GM23338 (cell line): ENCODE results near the gene CD69. TPM values are rescaled to one million over a fixed set of nuclear protein-coding genes. Genes with fewer than 3 reads are reported as not detected.

Experiments used
- ATAC-seq: fragments of 200-7000 bp; cut with Tn5 transposase; 3 replicates; pipeline ENCODE4 v1.9.1; 2020
- DNase-seq: peaks from one replicate; pipeline ENCODE4 v3.0.0-alpha.2; 2015; ENCODE audit warnings: low spot score
- H2AFZ ChIP-seq: fragments of 200-600 bp; sonication (generic); 2 replicates; pipeline ENCODE4 v1.8.0; 2016; ENCODE audit warnings: antibody characterized with exemption, mild to moderate bottlenecking, moderate library complexity
- H3F3A ChIP-seq: fragments of 200-600 bp; sonication (generic); replicated peaks from 2 replicates; pipeline ENCODE4 v1.8.0; 2017; ENCODE audit warnings: antibody characterized with exemption, mixed run types, low read depth
- H3K27ac ChIP-seq: fragments of 200-600 bp; sonication (generic); 2 replicates; pipeline ENCODE4 v1.6.1; 2016; ENCODE audit warnings: low read depth
- H3K27me3 ChIP-seq: fragments of 200-600 bp; sonication (generic); 2 replicates; pipeline ENCODE4 v1.8.0; 2016; ENCODE audit warnings: mild to moderate bottlenecking, mixed run types, moderate library complexity; ENCODE audit not compliant: insufficient read depth
- H3K36me3 ChIP-seq: fragments of 200-600 bp; sonication (generic); 2 replicates; pipeline ENCODE4 v1.8.0; 2016; ENCODE audit warnings: mild to moderate bottlenecking; ENCODE audit not compliant: insufficient read depth
- H3K4me1 ChIP-seq: fragments of 200-600 bp; sonication (generic); 2 replicates; pipeline ENCODE4 v1.8.0; 2016; ENCODE audit warnings: mild to moderate bottlenecking, moderate library complexity; ENCODE audit not compliant: insufficient read depth
- H3K4me2 ChIP-seq: fragments of 200-600 bp; sonication (generic); 2 replicates; pipeline ENCODE4 v1.7.1; 2017; ENCODE audit warnings: mixed run types
- H3K4me3 ChIP-seq: fragments of 200-600 bp; sonication (generic); 2 replicates; pipeline ENCODE4 v1.6.1; 2016; ENCODE audit warnings: mixed run types
- H3K79me2 ChIP-seq: fragments of 200-600 bp; sonication (generic); replicated peaks from 2 replicates; pipeline ENCODE4 v1.8.0; 2017; ENCODE audit warnings: mild to moderate bottlenecking; ENCODE audit not compliant: insufficient read depth
- H3K9me2 ChIP-seq: fragments of 200-600 bp; sonication (generic); 2 replicates; pipeline ENCODE4 v1.8.0; 2017; ENCODE audit not compliant: insufficient read depth
- H4K20me1 ChIP-seq: fragments of 200-600 bp; sonication (generic); replicated peaks from 2 replicates; pipeline ENCODE4 v1.8.0; 2017; ENCODE audit warnings: mild to moderate bottlenecking; ENCODE audit not compliant: insufficient read depth
- H3K27ac Mint-ChIP-seq: 2 replicates; pipeline ENCODE4 v1.8.0; 2020; ENCODE audit warnings: inconsistent platforms, mild to moderate bottlenecking, moderate library complexity, mixed read lengths
- H3K27me3 Mint-ChIP-seq: 3 replicates; pipeline ENCODE4 v1.8.0; 2022; ENCODE audit warnings: low read depth, mild to moderate bottlenecking, moderate library complexity, mixed read lengths, inconsistent platforms; ENCODE audit not compliant: insufficient read depth, poor library complexity
- H3K36me3 Mint-ChIP-seq: 3 replicates; pipeline ENCODE4 v1.8.0; 2021; ENCODE audit warnings: low read depth, mild to moderate bottlenecking, inconsistent platforms, moderate library complexity, mixed read lengths
- H3K4me1 Mint-ChIP-seq: 3 replicates; pipeline ENCODE4 v1.8.0; 2020; ENCODE audit warnings: mild to moderate bottlenecking, inconsistent platforms, mixed read lengths
- H3K4me3 Mint-ChIP-seq: 3 replicates; pipeline ENCODE4 v1.8.0; 2021; ENCODE audit warnings: moderate library complexity, mild to moderate bottlenecking, inconsistent platforms, mixed read lengths
- H3K9me3 Mint-ChIP-seq: 3 replicates; pipeline ENCODE4 v1.8.0; 2020; ENCODE audit warnings: moderate library complexity, mild to moderate bottlenecking, inconsistent platforms, mixed read lengths
- EZH2 ChIP-seq: fragments of 200-600 bp; sonication (generic); IDR thresholded peaks from one replicate; pipeline ENCODE4 v1.8.0; 2017; ENCODE audit warnings: antibody characterized with exemption, mild to moderate bottlenecking, low read depth; ENCODE audit not compliant: unreplicated experiment
- EZH2phosphoT487 ChIP-seq: fragments of 200-600 bp; sonication (generic); IDR thresholded peaks from one replicate; pipeline ENCODE4 v1.8.1; 2018; ENCODE audit warnings: antibody characterized with exemption; ENCODE audit not compliant: unreplicated experiment
- JUNB ChIP-seq: IDR thresholded peaks from one replicate; pipeline ENCODE4 v1.6.1; 2016; ENCODE audit warnings: antibody characterized with exemption; ENCODE audit not compliant: unreplicated experiment
- NANOG ChIP-seq: IDR thresholded peaks from 2 replicates; pipeline ENCODE4 v1.6.1; 2016; ENCODE audit warnings: antibody characterized with exemption, borderline replicate concordance
- REST ChIP-seq: IDR thresholded peaks from one replicate; pipeline ENCODE4 v1.6.1; 2018; ENCODE audit warnings: antibody characterized with exemption; ENCODE audit not compliant: unreplicated experiment
- ZNF114 ChIP-seq: fragments of 250-450 bp; sonication (Bioruptor Pico); IDR thresholded peaks from 2 replicates; pipeline ENCODE4 v1.5.0; 2020; ENCODE audit warnings: mild to moderate bottlenecking, moderate library complexity
- ZNF462 ChIP-seq: fragments of 250-450 bp; sonication (Bioruptor Pico); IDR thresholded peaks from 2 replicates; pipeline ENCODE4 v1.5.0; 2020; ENCODE audit warnings: mild to moderate bottlenecking, moderate library complexity
- polyA plus RNA-seq: library from polyadenylated mRNA; unstranded; fragments of >200 nt; fragmentation: Nextera tagmentation; extraction: Ambion mirVana; gene quantifications from 2 replicates; pipeline ENCODE4 v1.2.1, GENCODE V29; 2016
- total RNA-seq: library from RNA; depleted of rRNA; stranded (reverse); fragments of >200 nt; shearing (Covaris generic); gene quantifications from 2 replicates; pipeline ENCODE4 v1.2.3, GENCODE V29; 2014

Gene CD69
- total and polyA plus RNA-seq, 2 experiments from 2014 or later: not detected

- no peaks in the 10 kb centered on the region for H3K79me2 ChIP-seq
- no peak overlapping the region for H2AFZ ChIP-seq
- Mint-ChIP-seq H3K4me3 (no peak overlapping the region), H3K4me1 (no peaks in the 10 kb centered on the region), H3K9me3 (no peaks in the 10 kb centered on the region), H3K27ac (no peak overlapping the region), H3K36me3 (no peaks in the 10 kb centered on the region), H3K27me3 (peaks cover 3% of the 10 kb centered on the region)
- DNase-seq (no peak), ATAC-seq (no peak)
- no peak overlapping the region for H3K4me3 ChIP-seq
- no peaks in the 10 kb centered on the region for H4K20me1 ChIP-seq
- H3K27ac ChIP-seq: no peak overlapping the region
- no peaks in the 10 kb centered on the region for H3K36me3 ChIP-seq
- H3F3A ChIP-seq: no peaks in the 10 kb centered on the region
- no peaks in the 10 kb centered on the region for H3K27me3 ChIP-seq
- TF ChIP-seq ZNF114: no peak
- H3K4me1 ChIP-seq: peaks cover 6% of the 10 kb centered on the region
- H3K4me2 ChIP-seq: no peak overlapping the region
- H3K9me2 ChIP-seq: peaks cover 5% of the 10 kb centered on the region; the same call in 1 of the 2 replicates
Measured at GRCh38 chr12:9735601-9736000, 25.1 kb downstream of the CD69 start.

GRCh38 chr12:9732921-9733461 is 27.7 kb downstream of the CD69 start, which contains the start of gene CLECL1:
Gene CLECL1 (minus strand): TSS chr12:9733097.
- Histone ChIP-seq H3F3A (no peaks in the 10 kb centered on the region), H3K27me3 (no peaks in the 10 kb centered on the region), H3K4me2 (no peak within 1 kb of the TSS), H4K20me1 (no peaks in the 10 kb centered on the region), H3K79me2 (no peaks in the 10 kb centered on the region), H3K36me3 (no peaks in the 10 kb centered on the region), H2AFZ (no peak within 1 kb of the TSS), H3K4me1 (no peaks in the 10 kb centered on the region), H3K9me2 (no peaks in the 10 kb centered on the region), H3K27ac (no peak within 1 kb of the TSS), H3K4me3 (no peak within 1 kb of the TSS)
- Mint-ChIP-seq H3K9me3 (no peaks in the 10 kb centered on the region), H3K4me1 (no peaks in the 10 kb centered on the region), H3K36me3 (no peaks in the 10 kb centered on the region), H3K4me3 (no peak within 1 kb of the TSS), H3K27ac (no peak within 1 kb of the TSS), H3K27me3 (peaks cover 1% of the 10 kb centered on the region)
- ATAC-seq (no peak), DNase-seq (no peak)
- no peak for TF ChIP-seq EZH2
- TF ChIP-seq EZH2phosphoT487: no peak
- no peak for TF ChIP-seq NANOG
- no peak for TF ChIP-seq JUNB
- no peak for TF ChIP-seq REST

DNA sequence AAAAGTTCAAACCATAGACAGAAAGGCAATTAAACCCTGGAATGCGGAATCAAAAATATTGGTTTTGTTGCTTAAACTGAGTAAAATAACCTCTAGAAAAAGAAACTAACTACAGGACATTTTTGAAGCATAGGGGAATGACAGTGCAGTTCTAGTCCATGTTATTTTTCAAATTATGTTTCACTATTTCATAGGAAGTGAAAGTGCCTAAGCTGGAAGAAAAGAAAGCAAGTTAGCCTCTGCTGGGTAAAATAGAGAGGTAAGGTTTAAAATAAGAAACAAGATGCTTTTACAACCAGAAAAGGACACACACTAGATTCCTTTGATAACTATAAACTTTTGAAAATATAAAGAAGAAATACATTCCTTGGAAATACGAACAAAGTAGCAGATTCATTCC is 28.9 kb downstream of the CD69 start:
- H3K4me2 ChIP-seq: no peak overlapping the region
- no peaks in the 10 kb centered on the region for H3K36me3 Mint-ChIP-seq
- H3K27ac ChIP-seq: no peak overlapping the region
- H3K27me3 ChIP-seq: no peaks in the 10 kb centered on the region
- no peak for DNase-seq
- no peak overlapping the region for H3K4me3 ChIP-seq
- H3K4me1 ChIP-seq: no peaks in the 10 kb centered on the region
- no peak overlapping the region for H2AFZ ChIP-seq
- no peaks in the 10 kb centered on the region for H3K9me3 Mint-ChIP-seq
- H3K79me2 ChIP-seq: no peaks in the 10 kb centered on the region
- no peaks in the 10 kb centered on the region for H3K36me3 ChIP-seq
- ATAC-seq: no peak
- no peak overlapping the region for H3K4me3 Mint-ChIP-seq
- no peaks in the 10 kb centered on the region for H3K9me2 ChIP-seq
- H3K4me1 Mint-ChIP-seq: no peaks in the 10 kb centered on the region
- H4K20me1 ChIP-seq: no peaks in the 10 kb centered on the region
- no peak overlapping the region for H3K27ac Mint-ChIP-seq
- peaks cover 1% of the 10 kb centered on the region for H3K27me3 Mint-ChIP-seq
- no peaks in the 10 kb centered on the region for H3F3A ChIP-seq
- TF ChIP-seq EZH2phosphoT487 (no peak), JUNB (no peak), NANOG (no peak), ZNF462 (CRISPR knock-in tag) (no peak)
